Lower lobe of right lung (tissue), 2 donors: ENCODE data around the gene CHRNG. TPM values are rescaled to one million over a fixed set of nuclear protein-coding genes. Genes with fewer than 3 reads are reported as not detected.

Experiments
- ATAC-seq, 2 donors: fragments of 200-7000 bp; cut with Tn5 transposase; one replicate each; pipeline ENCODE4 v1.9.1; 2020 to 2022; ENCODE audit warnings: mild to moderate bottlenecking in 2 of 2, moderate library complexity in 2 of 2
- DNase-seq: peaks from one replicate; pipeline ENCODE4 v3.0.0-alpha.2; 2020
- H3K27ac ChIP-seq: fragments of 200-600 bp; one replicate; pipeline ENCODE4 v1.8.0; 2022
- H3K27me3 ChIP-seq: fragments of 200-600 bp; one replicate; pipeline ENCODE4 v1.8.0; 2022; ENCODE audit warnings: low read depth
- H3K36me3 ChIP-seq: fragments of 200-600 bp; one replicate; pipeline ENCODE4 v1.8.0; 2022; ENCODE audit warnings: mild to moderate bottlenecking
- H3K4me1 ChIP-seq: fragments of 200-600 bp; one replicate; pipeline ENCODE4 v1.8.0; 2022
- H3K4me3 ChIP-seq: fragments of 200-600 bp; one replicate; pipeline ENCODE4 v1.8.0; 2022; ENCODE audit warnings: mild to moderate bottlenecking
- H3K9me3 ChIP-seq: fragments of 200-600 bp; one replicate; pipeline ENCODE4 v1.8.0; 2022
- CTCF ChIP-seq: fragments of 200-600 bp; IDR thresholded peaks from one replicate; pipeline ENCODE4 v1.8.0; 2022; ENCODE audit warnings: antibody characterized with exemption, mild to moderate bottlenecking
- intact Hi-C: fragments of 100-400 bp; cut with DNase I; formaldehyde crosslinking; loops from one replicate; pipeline ENCODE4 v1.11.0; 2022
- total RNA-seq: library from RNA; stranded (reverse); fragmentation: NEBNext Ultra II Directional; extraction: Animal tissue kit (Norgen Biotek cat#: 25700); gene quantifications from one replicate; pipeline ENCODE4 v1.2.1, GENCODE V29; 2021
- donor health status: DM: no; HTN: yes; CAD: no; lungs with severe emphysema.

The CHRNG gene
- total RNA-seq, 1 donor from 2014 or later = not detected

GRCh38 chr2:232508251-232508650 is 31.2 kb upstream of the CHRNG start:
- Histone ChIP-seq H3K27me3 (peaks cover 44% of the 10 kb centered on the region), H3K36me3 (no peaks in the 10 kb centered on the region), H3K4me3 (no peak overlapping the region), H3K4me1 (peaks cover 7% of the 10 kb centered on the region), H3K9me3 (no peaks in the 10 kb centered on the region), H3K27ac (no peak overlapping the region)
- DNase-seq (no peak), ATAC-seq (no peak)
- no peak for TF ChIP-seq CTCF
- intact Hi-C loops = no loop called here

- no peak for ATAC-seq
- TF ChIP-seq CTCF = no peak
- no peaks in the 10 kb centered on the region for H3K9me3 ChIP-seq
- no peak for DNase-seq
- H3K27ac ChIP-seq = no peak overlapping the region
- intact Hi-C loops = no loop called here
- H3K27me3 ChIP-seq = peaks cover 16% of the 10 kb centered on the region
- no peaks in the 10 kb centered on the region for H3K36me3 ChIP-seq
- H3K4me1 ChIP-seq = no peaks in the 10 kb centered on the region
- H3K4me3 ChIP-seq = no peak overlapping the region
Observed at GRCh38 chr2:232511336-232511890, 28.1 kb upstream of the CHRNG start.

- intact Hi-C loops = no loop called here
- Histone ChIP-seq H3K36me3 (no peaks in the 10 kb centered on the region), H3K9me3 (no peaks in the 10 kb centered on the region), H3K27ac (no peak overlapping the region), H3K27me3 (peaks cover 11% of the 10 kb centered on the region), H3K4me1 (no peaks in the 10 kb centered on the region), H3K4me3 (no peak overlapping the region)
- no peak for ATAC-seq
- DNase-seq = no peak
- TF ChIP-seq CTCF = no peak
Observed at GRCh38 chr2:232512602-232513001, 26.9 kb upstream of the CHRNG start.

- TF ChIP-seq CTCF = no peak
- H3K4me1 ChIP-seq = no peaks in the 10 kb centered on the region
- intact Hi-C loops = no loop called here
Observed at GRCh38 chr2:232513353-232513752, 26.1 kb upstream of the CHRNG start.

GRCh38 chr2:232515639-232516038 is 23.9 kb upstream of the CHRNG start:
- no peak for TF ChIP-seq CTCF
- DNase-seq (no peak), ATAC-seq (no peak)
- no peaks in the 10 kb centered on the region for H3K36me3 ChIP-seq
- H3K27ac ChIP-seq = no peak overlapping the region
- no peaks in the 10 kb centered on the region for H3K9me3 ChIP-seq
- no peak overlapping the region for H3K4me3 ChIP-seq
- H3K27me3 ChIP-seq = peaks cover 25% of the 10 kb centered on the region
- no peaks in the 10 kb centered on the region for H3K4me1 ChIP-seq
- intact Hi-C loops = no loop called here

More at GRCh38 chr2:232513353-232513752, 26.1 kb upstream of the CHRNG start:
- Histone ChIP-seq H3K9me3 (no peaks in the 10 kb centered on the region), H3K27me3 (peaks cover 8% of the 10 kb centered on the region), H3K36me3 (no peaks in the 10 kb centered on the region), H3K4me3 (no peak overlapping the region), H3K27ac (no peak overlapping the region)
- no peak for ATAC-seq
- DNase-seq = no peak

- Histone ChIP-seq H3K27ac (no peak overlapping the region), H3K4me3 (no peak overlapping the region), H3K36me3 (no peaks in the 10 kb centered on the region), H3K27me3 (peaks cover 33% of the 10 kb centered on the region), H3K4me1 (peaks cover under 1% of the 10 kb centered on the region), H3K9me3 (no peaks in the 10 kb centered on the region)
- TF ChIP-seq CTCF = no peak
- no peak for ATAC-seq
- DNase-seq = no peak
- intact Hi-C loops = no loop called here
Observed at GRCh38 chr2:232516551-232516950, 22.9 kb upstream of the CHRNG start.
